Fibroblast of pulmonary artery (primary cell): ENCODE measurements around the gene ATP6V1G2.

Source experiments
- DNase-seq: peaks from one replicate; pipeline ENCODE4 v3.0.0-alpha.2; 2010; ENCODE audit warnings: low read depth
- H3K4me3 ChIP-seq: replicated peaks from 2 replicates; pipeline ENCODE4 v1.5.1; 2011; ENCODE audit warnings: low read depth, mild to moderate bottlenecking, control low read depth, low read length, moderate library complexity
- CTCF ChIP-seq: IDR thresholded peaks from 2 replicates; pipeline ENCODE4 v1.5.1; 2011; ENCODE audit warnings: mild to moderate bottlenecking, control low read depth, low read length, inconsistent platforms; ENCODE audit errors: missing control alignments

The ATP6V1G2 gene

GRCh38 chr6:31540640-31541039, 5.8 kb downstream of the ATP6V1G2 start:
- no peak for TF ChIP-seq CTCF
- DNase-seq: no peak
- H3K4me3 ChIP-seq: peak overlapping the region; percentile 68

- TF ChIP-seq CTCF: no peak
- H3K4me3 ChIP-seq: peak overlapping the region; percentile 68
- DNase-seq: no peak
These were observed 7.5 kb downstream of the ATP6V1G2 start for GRCh38 chr6:31538805-31539400.

- H3K4me3 ChIP-seq: no peak overlapping the region
- no peak for DNase-seq
- TF ChIP-seq CTCF: no peak
These were observed 10.7 kb downstream of the ATP6V1G2 start for GRCh38 chr6:31535538-31536324.

- TF ChIP-seq CTCF: no peak
- no peak for DNase-seq
- H3K4me3 ChIP-seq: no peak overlapping the region
These were observed 11.8 kb downstream of the ATP6V1G2 start for GRCh38 chr6:31534521-31535040.

- no peak for DNase-seq
- H3K4me3 ChIP-seq: no peak overlapping the region
- no peak for TF ChIP-seq CTCF
These were observed 12.4 kb downstream of the ATP6V1G2 start for GRCh38 chr6:31534011-31534410.

GRCh38 chr6:31533455-31533841, 13.0 kb downstream of the ATP6V1G2 start:
- no peak overlapping the region for H3K4me3 ChIP-seq
- no peak for DNase-seq
- TF ChIP-seq CTCF: no peak
